IMR-90 (cell line): ENCODE data around the gene FAT2. TPM values are rescaled to one million over a fixed set of nuclear protein-coding genes. Genes with fewer than 3 reads are reported as not detected.

Experiments used
- ATAC-seq: fragments of 200-7000 bp; cut with Tn5 transposase; 2 replicates; pipeline ENCODE4 v1.9.1; 2020; ENCODE audit warnings: low read depth, mild to moderate bottlenecking, moderate library complexity
- BruUV-seq: library from RNA; stranded (reverse); fragments of 400-500 nt; replicated peaks from 2 replicates; lab custom pipeline; 2021; lab: Mats Ljungman, UMichigan
- CTCF ChIA-PET: fragments of 300-600 bp; formaldehyde crosslinking; extraction: SDS; loops from one replicate; lab custom pipeline; 2021; ENCODE audit warnings: antibody characterized with exemption; lab: Yijun Ruan, JAX
- POLR2A ChIA-PET: fragments of 300-600 bp; sonication (Branson Sonifier 250); formaldehyde crosslinking; loops from one replicate; lab custom pipeline; 2022; ENCODE audit warnings: antibody characterized with exemption; ENCODE audit not compliant: unreplicated experiment; lab: Charles Lee
- DNase-seq: peaks from one replicate; pipeline ENCODE4 v3.0.0; 2013
- H2AFZ ChIP-seq: replicated peaks from 2 replicates; pipeline ENCODE3; 2013; ENCODE audit warnings: low read length, mild to moderate bottlenecking; ENCODE audit not compliant: poor library complexity
- H2AK5ac ChIP-seq: 2 replicates; pipeline ENCODE4 v1.6.1; 2013; ENCODE audit warnings: low read depth, low read length, inconsistent platforms
- H2AK9ac ChIP-seq: replicated peaks from 2 replicates; pipeline ENCODE3; 2013; ENCODE audit warnings: mild to moderate bottlenecking, low read depth, low read length, moderate library complexity; ENCODE audit not compliant: poor library complexity
- H2BK120ac ChIP-seq: 2 replicates; pipeline ENCODE4 v1.6.1; 2013; ENCODE audit warnings: low read depth, low read length, inconsistent platforms
- H2BK15ac ChIP-seq: 3 replicates; pipeline ENCODE4 v1.6.1; 2013; ENCODE audit warnings: low read depth, low read length, inconsistent platforms
- H2BK20ac ChIP-seq: 2 replicates; pipeline ENCODE4 v1.6.1; 2013; ENCODE audit warnings: low read depth, mild to moderate bottlenecking, inconsistent platforms, low read length, moderate library complexity
- H2BK5ac ChIP-seq: 2 replicates; pipeline ENCODE4 v1.6.1; 2013; ENCODE audit warnings: mild to moderate bottlenecking, low read depth, low read length, inconsistent platforms; ENCODE audit not compliant: poor library complexity, severe bottlenecking
- H3K14ac ChIP-seq: replicated peaks from 2 replicates; pipeline ENCODE4 v1.6.1; 2013; ENCODE audit warnings: low read depth, low read length, inconsistent platforms
- H3K18ac ChIP-seq: 2 replicates; pipeline ENCODE4 v1.6.1; 2013; ENCODE audit warnings: low read depth, low read length, control low read depth
- H3K23ac ChIP-seq: 2 replicates; pipeline ENCODE4 v1.6.1; 2013; ENCODE audit warnings: low read depth, low read length, inconsistent platforms
- H3K27ac ChIP-seq: 2 replicates; pipeline ENCODE4 v1.5.1; 2013; ENCODE audit warnings: mild to moderate bottlenecking, control low read depth, low read length; ENCODE audit not compliant: insufficient read depth
- H3K27me3 ChIP-seq: 2 replicates; pipeline ENCODE4 v1.6.1; 2013; ENCODE audit warnings: low read length; ENCODE audit not compliant: control insufficient read depth, insufficient read depth
- H3K36me3 ChIP-seq: 2 replicates; pipeline ENCODE4 v1.6.1; 2013; ENCODE audit warnings: low read length, mixed read lengths; ENCODE audit not compliant: control insufficient read depth, insufficient read depth
- H3K4ac ChIP-seq: 2 replicates; pipeline ENCODE4 v1.6.1; 2013; ENCODE audit warnings: low read depth, low read length, inconsistent platforms
- H3K4me1 ChIP-seq: 2 replicates; pipeline ENCODE4 v1.6.1; 2013; ENCODE audit warnings: low read length, mixed read lengths; ENCODE audit not compliant: control insufficient read depth, insufficient read depth
- H3K4me2 ChIP-seq: 2 replicates; pipeline ENCODE4 v1.6.1; 2013; ENCODE audit warnings: low read depth, mild to moderate bottlenecking, control low read depth, low read length, moderate library complexity
- H3K4me3 ChIP-seq: 2 replicates; pipeline ENCODE4 v1.5.1; 2013; ENCODE audit warnings: low read depth, mild to moderate bottlenecking, control low read depth, low read length, moderate library complexity; ENCODE audit not compliant: insufficient read depth
- H3K56ac ChIP-seq: 2 replicates; pipeline ENCODE4 v1.6.1; 2013; ENCODE audit warnings: low read length, inconsistent platforms; ENCODE audit not compliant: insufficient read depth; ENCODE audit errors: extremely low read depth
- H3K79me1 ChIP-seq, 2 experiments: 2 replicates each; pipeline ENCODE4 v1.6.1; 2013; ENCODE audit warnings: low read length in 2 of 2, inconsistent platforms in 1 of 2, low read depth in 1 of 2
- H3K9ac ChIP-seq: 2 replicates; pipeline ENCODE4 v1.6.1; 2013; ENCODE audit warnings: low read depth, low read length, control low read depth
- H3K9me1 ChIP-seq: 2 replicates; pipeline ENCODE4 v1.6.1; 2013; ENCODE audit warnings: low read length, inconsistent platforms; ENCODE audit not compliant: insufficient read depth
- H3K9me3 ChIP-seq: 2 replicates; pipeline ENCODE4 v1.6.1; 2013; ENCODE audit warnings: low read length; ENCODE audit not compliant: control insufficient read depth, insufficient read depth
- H4K20me1 ChIP-seq: 2 replicates; pipeline ENCODE4 v1.6.1; 2013; ENCODE audit warnings: low read length, inconsistent platforms; ENCODE audit not compliant: insufficient read depth
- H4K5ac ChIP-seq: 2 replicates; pipeline ENCODE4 v1.6.1; 2013; ENCODE audit warnings: mild to moderate bottlenecking, low read depth, low read length, control low read depth
- H4K8ac ChIP-seq, 2 experiments: 2 replicates each; pipeline ENCODE4 v1.6.1; 2013; ENCODE audit warnings: low read depth in 2 of 2, low read length in 2 of 2, control low read depth in 1 of 2, inconsistent platforms in 1 of 2
- H4K91ac ChIP-seq: 2 replicates; pipeline ENCODE4 v1.6.1; 2013; ENCODE audit warnings: low read depth, low read length, inconsistent platforms; ENCODE audit not compliant: insufficient read depth
- MAFK ChIP-seq: IDR thresholded peaks from 2 replicates; pipeline ENCODE4 v1.6.1; 2012; ENCODE audit warnings: low read depth, low read length, improper control_type of control experiment
- WGBS, 2 experiments: methylation state at CpG; one replicate each; pipeline versions ENCODE4 v1.1.5 to v1.1.7; 2013; ENCODE audit warnings: missing lambda C conversion rate in 2 of 2; ENCODE audit not compliant: insufficient read length in 1 of 2; ENCODE audit errors: extremely low coverage in 2 of 2; 5-methylcytosine and 5-hydroxymethylcytosine counted together
- dilution Hi-C: fragments of 300-500 bp; cut with HindIII; formaldehyde crosslinking; loops from one replicate; pipeline ENCODE4 v1.14.3; 2018; ENCODE audit warnings: low sequenced_read_pairs; ENCODE audit not compliant: unreplicated experiment
- in situ Hi-C: fragments of 300-500 bp; cut with MboI; formaldehyde crosslinking; loops from 3 replicates; pipeline ENCODE4 v1.14.3; 2019; ENCODE audit warnings: low sequenced_read_pairs, inconsistent platforms, mixed read lengths
- intact Hi-C: fragments of 100-400 bp; cut with micrococcal nuclease; formaldehyde crosslinking; loops from 2 replicates; pipeline ENCODE4 v1.10.0; 2022
- polyA plus RNA-seq, 3 experiments: library from polyadenylated mRNA; depleted of rRNA; stranded (reverse); fragments of >200 nt; gene quantifications; 2 replicates each; pipeline ENCODE4 v1.2.3, GENCODE V29; 2012; ENCODE audit warnings: low replicate concordance in 1 of 3
- total RNA-seq: library from RNA; depleted of rRNA; stranded (reverse); fragments of >200 nt; gene quantifications from 2 replicates; pipeline ENCODE4 v1.2.3, GENCODE V29; 2012
- TF ChIP-seq, protein P1 (sequence below): fragments of 150-350 bp; IDR thresholded peaks from 2 replicates; pipeline ENCODE4 v1.6.1; 2017; ENCODE audit warnings: mild to moderate bottlenecking, antibody characterized with exemption, low read length, low read depth

Gene FAT2
- total and polyA plus RNA-seq, 2 of the 4 experiments (the other 2 are of a cell fraction), result under 0.01 to 0.03 TPM

DNA sequence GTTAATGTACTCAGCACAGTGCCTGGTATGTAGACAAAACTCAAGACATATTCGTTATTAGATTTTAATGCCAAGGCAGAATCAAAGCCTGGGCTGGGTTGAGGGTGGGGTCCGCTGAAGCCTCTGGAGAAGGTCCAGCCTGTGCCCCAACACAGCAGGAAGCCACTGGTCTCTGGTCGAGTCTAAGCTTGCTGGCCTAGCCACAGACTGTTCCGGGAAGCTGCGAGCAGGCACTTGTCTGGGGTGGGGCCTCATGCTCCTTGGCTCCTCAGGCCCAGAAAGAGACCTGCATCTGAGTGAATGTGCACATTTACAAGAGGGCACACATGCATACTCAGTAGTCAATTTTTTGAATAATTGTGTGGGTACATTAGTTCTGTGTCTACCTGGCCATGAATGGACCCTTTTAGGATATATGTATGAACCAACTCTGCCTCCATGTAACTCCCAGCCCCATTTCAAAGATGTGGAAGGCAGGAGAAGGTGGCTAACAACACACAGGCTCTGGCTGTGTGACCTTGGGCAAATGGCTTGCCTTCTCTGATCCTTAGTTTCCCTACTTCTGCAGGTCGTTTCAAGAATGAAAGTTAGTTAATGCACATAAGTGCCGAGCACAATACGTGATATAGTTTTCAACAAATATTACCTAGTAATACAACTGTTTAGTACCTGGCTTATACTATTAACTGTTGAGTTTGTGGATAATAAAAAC, 18.3 kb downstream of the FAT2 start:
- Histone ChIP-seq H3K14ac (no peak overlapping the region), H3K9me3 (no peaks in the 10 kb centered on the region), H2BK5ac (no peak overlapping the region), H3K4me1 (no peaks in the 10 kb centered on the region), H3K18ac (no peak overlapping the region), H2BK120ac (no peak overlapping the region), H3K4me3 (no peak overlapping the region), H4K8ac (no peak overlapping the region), H4K5ac (no peak overlapping the region), H3K9me1 (no peaks in the 10 kb centered on the region), H2AK9ac (no peak overlapping the region), H3K23ac (no peak overlapping the region), H3K4ac (no peak overlapping the region), H3K4me2 (no peak overlapping the region), H3K36me3 (no peaks in the 10 kb centered on the region), H2AFZ (no peak overlapping the region), H3K79me1 (no peaks in the 10 kb centered on the region), H2AK5ac (no peak overlapping the region), H2BK20ac (no peak overlapping the region), H4K20me1 (no peaks in the 10 kb centered on the region), H2BK15ac (no peak overlapping the region), H3K9ac (no peak overlapping the region), H3K56ac (no peak overlapping the region), H3K27me3 (peaks cover 13% of the 10 kb centered on the region), H3K27ac (no peak overlapping the region), H4K91ac (no peak overlapping the region)
- CTCF ChIA-PET, result interaction anchor here (0.6 kb wide), 1 partner anchor 12 kb away, joined by 3 read pairs; no protein-coding TSS in a partner anchor
- in situ Hi-C loops (no loop called here), intact Hi-C loops (no loop called here), dilution Hi-C loops (no loop called here)
- BruUV-seq, result no TSS peak
- ATAC-seq, result no peak
- TF ChIP-seq, protein P1, sequence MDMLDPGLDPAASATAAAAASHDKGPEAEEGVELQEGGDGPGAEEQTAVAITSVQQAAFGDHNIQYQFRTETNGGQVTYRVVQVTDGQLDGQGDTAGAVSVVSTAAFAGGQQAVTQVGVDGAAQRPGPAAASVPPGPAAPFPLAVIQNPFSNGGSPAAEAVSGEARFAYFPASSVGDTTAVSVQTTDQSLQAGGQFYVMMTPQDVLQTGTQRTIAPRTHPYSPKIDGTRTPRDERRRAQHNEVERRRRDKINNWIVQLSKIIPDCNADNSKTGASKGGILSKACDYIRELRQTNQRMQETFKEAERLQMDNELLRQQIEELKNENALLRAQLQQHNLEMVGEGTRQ, result no peak
- no peak for TF ChIP-seq MAFK
- 100% methylated on average over 1 of the region's 8 CpGs; no CpG with 5 or more reads in 1 of the 2 experiments for WGBS, 2 experiments
- POLR2A ChIA-PET, result no interaction called here
- no peak for DNase-seq
